Measurements from ENCODE around the gene FOXP1. TPM values are rescaled to one million over a fixed set of nuclear protein-coding genes. Genes with fewer than 3 reads are reported as not detected.

The FOXP1 gene
- total RNA-seq, 2 donors from 2014 or later: 109 to 112 TPM

- intact Hi-C loops (cut with DNase I): loop anchor here in 1 of 2 donors (5.0 kb wide), 1 partner anchor 270 kb away; the partner anchor contains the start of gene FOXP1
- no peak for DNase-seq (ENCODE audit: low spot score)
Observed at GRCh38 chr3:71312461-71312860, 271.1 kb downstream of the FOXP1 start.

DNA sequence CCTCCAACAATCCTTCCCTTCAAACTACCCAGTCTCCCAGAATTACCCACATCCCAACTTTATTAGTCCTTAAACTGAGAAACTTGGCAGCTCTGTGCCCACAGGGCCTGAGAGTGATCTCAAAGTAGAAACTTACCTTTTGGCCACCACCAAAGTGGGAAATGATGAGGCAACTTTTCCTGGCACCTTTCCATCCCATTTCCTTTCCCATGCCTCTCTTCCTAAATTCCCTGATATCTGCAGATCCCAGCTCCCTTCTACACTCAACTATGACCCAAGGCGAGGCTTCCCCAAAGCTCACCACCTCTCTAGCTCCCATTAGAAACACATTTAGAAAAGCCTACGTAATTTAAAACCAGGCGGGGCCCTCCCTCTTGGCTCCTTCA, 271.9 kb downstream of the FOXP1 start:
- intact Hi-C loops (cut with DNase I): loop anchor here in 1 of 2 donors (5.0 kb wide), 1 partner anchor 271 kb away; the partner anchor contains the start of gene FOXP1
- DNase-seq (ENCODE audit: low spot score): no peak

DNA sequence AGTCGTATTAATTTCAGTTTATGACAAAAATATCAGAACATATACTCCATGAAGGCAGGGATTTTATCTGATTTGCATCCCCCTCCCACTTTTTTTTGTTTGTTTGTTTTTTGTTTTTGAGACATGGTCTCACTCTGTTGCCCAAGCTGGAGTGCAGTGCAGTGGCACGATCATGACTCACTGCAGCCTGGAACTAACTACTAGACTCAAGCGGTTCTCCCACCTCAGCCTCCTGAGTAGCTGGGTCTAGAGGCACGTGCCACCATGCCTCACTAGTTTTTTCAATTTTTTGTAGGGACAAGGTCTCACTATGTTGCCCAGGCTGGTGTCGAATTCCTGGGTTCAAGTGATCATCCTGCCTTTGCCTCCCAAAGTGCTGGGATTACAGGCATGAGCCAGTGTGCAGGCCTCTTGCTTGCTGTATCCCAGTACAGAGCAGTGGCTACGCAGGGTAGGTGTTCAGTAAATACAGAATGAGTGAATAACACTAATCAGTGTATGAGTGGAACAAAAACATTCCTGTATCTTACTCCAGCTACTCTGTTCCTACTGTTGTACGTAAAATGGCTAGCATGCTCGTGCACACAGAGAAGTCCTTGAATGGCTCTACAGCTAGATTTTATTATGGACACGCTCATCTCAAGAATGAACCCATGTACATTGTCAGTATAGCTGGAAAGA, 272.4 kb downstream of the FOXP1 start:
- DNase-seq (ENCODE audit: low spot score): no peak
- intact Hi-C loops (cut with DNase I): loop anchor here in 1 of 2 donors (5.0 kb wide), 1 partner anchor 271 kb away; the partner anchor contains the start of gene FOXP1

- peak; percentile 84 for DNase-seq (ENCODE audit: low spot score)
- intact Hi-C loops (cut with DNase I): loop anchor here in 1 of 2 donors (5.0 kb wide), 1 partner anchor 272 kb away; the partner anchor contains the start of gene FOXP1
Observed at GRCh38 chr3:71310359-71310979, 273.1 kb downstream of the FOXP1 start.

GRCh38 chr3:71309886-71310285, 273.6 kb downstream of the FOXP1 start:
- intact Hi-C loops (cut with DNase I): loop anchor here in 1 of 2 donors (5.0 to 10.0 kb wide), 4 partner anchors 245 to 775 kb away; partner anchors contain the start of gene FOXP1
- DNase-seq (ENCODE audit: low spot score): no peak

DNA sequence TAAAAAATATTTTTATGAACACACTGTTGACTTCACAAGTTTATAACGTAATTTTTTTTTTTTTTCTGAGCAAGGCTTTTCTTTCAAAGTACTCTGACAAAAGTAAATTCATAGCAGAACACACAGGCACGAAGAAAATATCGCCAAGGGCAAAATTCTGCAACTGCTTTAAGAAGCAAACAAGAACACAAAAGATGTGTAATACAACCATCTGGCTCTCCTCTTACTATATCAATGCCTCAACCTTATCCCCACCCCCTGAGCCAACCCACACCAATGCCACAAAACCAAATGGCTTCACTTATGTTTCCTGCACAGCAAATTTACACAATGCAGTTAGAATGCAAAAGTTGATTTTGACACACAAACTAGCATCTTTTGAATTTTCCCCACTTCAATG, 274.2 kb downstream of the FOXP1 start:
- intact Hi-C loops (cut with DNase I): loop anchor here in 1 of 2 donors (10.0 kb wide), 3 partner anchors 245 to 775 kb away; no protein-coding TSS in a partner anchor
- DNase-seq (ENCODE audit: low spot score): no peak

DNA sequence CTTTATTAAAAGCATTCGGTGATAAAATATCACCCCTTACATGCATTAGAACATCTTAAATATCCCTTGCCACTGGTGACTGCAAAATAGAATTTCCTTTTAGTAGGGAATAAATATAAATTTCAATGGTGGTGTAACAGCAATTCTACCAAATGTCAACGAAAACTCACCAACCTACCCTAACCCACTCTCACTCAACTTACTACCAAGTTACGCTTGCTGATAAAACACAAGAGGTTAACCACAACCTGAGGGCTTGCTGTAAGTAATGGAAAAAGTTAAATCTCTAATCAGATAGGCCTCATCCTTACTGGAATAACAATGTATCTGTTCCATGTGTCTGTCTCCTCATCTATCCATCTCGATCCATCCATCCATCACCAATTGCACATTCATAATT, 274.7 kb downstream of the FOXP1 start:
- no peak for DNase-seq (ENCODE audit: low spot score)
- intact Hi-C loops (cut with DNase I): loop anchor here in 1 of 2 donors (10.0 kb wide), 3 partner anchors 244 to 774 kb away; no protein-coding TSS in a partner anchor

GRCh38 chr3:71307991-71308697, 275.4 kb downstream of the FOXP1 start:
- intact Hi-C loops (cut with DNase I): loop anchor here in 1 of 2 donors (10.0 kb wide), 3 partner anchors 243 to 773 kb away; no protein-coding TSS in a partner anchor
- DNase-seq (ENCODE audit: low spot score): no peak

- no peak for DNase-seq (ENCODE audit: low spot score)
Observed at GRCh38 chr3:71305231-71306206, 278.0 kb downstream of the FOXP1 start.

DNA sequence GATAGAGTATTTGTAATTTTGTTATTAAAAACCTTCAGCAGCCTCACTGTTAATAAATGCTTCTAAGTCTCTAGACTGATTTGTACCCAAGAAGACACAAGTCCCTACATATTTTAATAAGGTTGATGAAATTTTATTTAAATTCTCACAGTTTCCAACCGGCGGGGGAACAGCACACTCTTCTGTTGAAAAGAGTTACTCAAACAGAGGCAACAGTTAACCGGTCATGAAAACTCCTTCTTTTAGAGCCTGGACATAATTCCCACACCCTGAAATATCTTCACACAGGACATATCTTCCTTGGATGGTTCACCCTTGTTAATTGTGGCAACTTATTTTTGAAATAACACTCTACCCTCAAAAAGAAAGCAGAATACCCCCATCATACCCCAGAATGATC, 278.8 kb downstream of the FOXP1 start:
- no peak for DNase-seq (ENCODE audit: low spot score)
- intact Hi-C loops (cut with DNase I): loop anchor here (5.0 to 10.0 kb wide), 4 partner anchors 240 to 770 kb away; no protein-coding TSS in a partner anchor

More at GRCh38 chr3:71305231-71306206, 278.0 kb downstream of the FOXP1 start:
- intact Hi-C loops (cut with DNase I): loop anchor here in 1 of 2 donors (10.0 kb wide), 3 partner anchors 241 to 771 kb away; no protein-coding TSS in a partner anchor

- no peak for DNase-seq (ENCODE audit: low spot score)
- intact Hi-C loops (cut with DNase I): loop anchor here (5.0 to 10.0 kb wide), 4 partner anchors 239 to 769 kb away; no protein-coding TSS in a partner anchor
Observed at GRCh38 chr3:71304247-71304646, 279.3 kb downstream of the FOXP1 start.

- DNase-seq (ENCODE audit: low spot score): no peak
- intact Hi-C loops (cut with DNase I): loop anchor here (5.0 to 10.0 kb wide), 4 partner anchors 239 to 769 kb away; no protein-coding TSS in a partner anchor
Observed at GRCh38 chr3:71303627-71304200, 279.8 kb downstream of the FOXP1 start.

DNA sequence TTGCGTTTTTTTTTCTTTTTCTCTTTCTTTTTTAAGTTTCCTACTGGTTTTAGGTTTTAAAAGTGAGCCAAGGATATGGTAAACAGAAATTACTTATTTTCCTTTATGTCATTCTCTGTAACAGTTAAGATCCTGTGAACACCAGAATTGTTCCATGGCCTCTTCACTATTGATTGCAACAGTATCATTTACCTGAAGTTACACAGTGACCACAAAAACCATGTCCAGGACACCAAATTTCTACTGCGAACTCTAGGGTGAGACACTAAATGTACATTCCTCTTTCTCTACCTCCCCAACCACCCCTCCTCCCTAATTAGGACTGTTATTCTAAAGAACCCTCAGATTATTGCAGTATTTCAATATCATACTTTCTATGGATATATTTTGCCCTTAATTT, 280.9 kb downstream of the FOXP1 start:
- DNase-seq (ENCODE audit: low spot score): no peak
- intact Hi-C loops (cut with DNase I): loop anchor here (5.0 to 10.0 kb wide), 4 partner anchors 238 to 768 kb away; no protein-coding TSS in a partner anchor

- intact Hi-C loops (cut with DNase I): loop anchor here (5.0 to 10.0 kb wide), 4 partner anchors 236 to 766 kb away; no protein-coding TSS in a partner anchor
- DNase-seq (ENCODE audit: low spot score): no peak
Observed at GRCh38 chr3:71300951-71301393, 282.6 kb downstream of the FOXP1 start.

DNA sequence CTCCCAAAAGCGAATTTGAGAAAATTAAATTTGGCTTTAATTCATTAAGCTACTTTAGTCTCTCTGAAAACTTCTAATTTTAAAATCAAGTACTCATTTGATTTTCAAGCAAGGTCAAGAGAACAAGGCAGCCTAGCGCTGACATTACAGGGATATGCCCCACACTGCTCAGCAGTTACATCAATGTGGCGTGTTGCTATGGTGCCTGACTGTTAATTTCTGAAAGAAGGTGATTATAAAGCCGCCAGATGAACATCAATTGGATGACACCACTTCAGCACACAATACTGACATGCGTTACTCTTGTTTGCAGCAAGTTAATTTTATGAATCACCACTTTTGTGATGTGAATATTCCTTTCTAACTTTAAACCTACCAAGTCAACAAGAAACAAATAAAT, 284.4 kb downstream of the FOXP1 start:
- intact Hi-C loops (cut with DNase I): no loop called here
- DNase-seq (ENCODE audit: low spot score): no peak

GRCh38 chr3:71294919-71295318, 288.6 kb downstream of the FOXP1 start:
- no peak for DNase-seq (ENCODE audit: low spot score)
- intact Hi-C loops (cut with DNase I): no loop called here

DNA sequence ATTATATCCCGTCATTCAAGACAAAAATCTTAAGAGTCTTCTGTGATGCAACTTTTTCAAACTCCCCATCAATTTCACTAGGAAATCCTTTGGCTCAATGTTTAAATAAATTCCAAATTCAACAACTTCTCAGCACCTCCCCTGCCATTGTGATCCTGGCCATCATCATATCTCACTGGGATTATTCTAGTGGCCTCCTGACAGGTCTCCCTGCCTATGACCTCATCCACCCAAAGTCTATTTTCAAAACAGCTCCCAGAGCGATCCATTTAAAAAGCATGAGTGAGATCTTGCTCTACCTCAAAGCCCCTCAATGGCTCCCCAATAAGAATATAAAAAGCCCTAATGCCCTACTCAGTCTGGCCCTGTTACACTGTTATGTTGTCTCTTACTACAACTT, 293.2 kb downstream of the FOXP1 start:
- intact Hi-C loops (cut with DNase I): no loop called here

More for the DNA sequence above, 293.2 kb downstream of the FOXP1 start:
- DNase-seq (ENCODE audit: low spot score): no peak
